Measurements from ENCODE around the gene ELP1.

DNA sequence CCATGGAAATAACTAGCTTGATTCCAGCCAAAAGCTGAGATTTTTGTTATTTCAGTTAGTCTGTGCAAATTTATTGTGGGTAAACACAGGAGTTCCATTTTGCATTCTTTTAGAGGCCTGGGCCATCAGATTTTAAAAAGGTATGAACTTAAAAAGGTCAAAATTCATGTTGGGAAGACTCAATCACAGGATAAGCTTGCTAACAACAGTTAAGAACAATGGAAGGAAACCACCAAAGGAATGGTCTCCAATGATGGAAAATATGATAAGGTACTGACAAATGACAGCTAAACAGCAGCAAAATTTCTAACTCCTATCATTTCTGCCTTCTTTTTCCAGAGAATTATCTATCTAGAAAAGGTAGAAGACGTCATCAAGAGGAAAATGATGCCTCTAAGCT lies 16.2 kb upstream of the ELP1 start:
- TF ChIP-seq, protein P1, sequence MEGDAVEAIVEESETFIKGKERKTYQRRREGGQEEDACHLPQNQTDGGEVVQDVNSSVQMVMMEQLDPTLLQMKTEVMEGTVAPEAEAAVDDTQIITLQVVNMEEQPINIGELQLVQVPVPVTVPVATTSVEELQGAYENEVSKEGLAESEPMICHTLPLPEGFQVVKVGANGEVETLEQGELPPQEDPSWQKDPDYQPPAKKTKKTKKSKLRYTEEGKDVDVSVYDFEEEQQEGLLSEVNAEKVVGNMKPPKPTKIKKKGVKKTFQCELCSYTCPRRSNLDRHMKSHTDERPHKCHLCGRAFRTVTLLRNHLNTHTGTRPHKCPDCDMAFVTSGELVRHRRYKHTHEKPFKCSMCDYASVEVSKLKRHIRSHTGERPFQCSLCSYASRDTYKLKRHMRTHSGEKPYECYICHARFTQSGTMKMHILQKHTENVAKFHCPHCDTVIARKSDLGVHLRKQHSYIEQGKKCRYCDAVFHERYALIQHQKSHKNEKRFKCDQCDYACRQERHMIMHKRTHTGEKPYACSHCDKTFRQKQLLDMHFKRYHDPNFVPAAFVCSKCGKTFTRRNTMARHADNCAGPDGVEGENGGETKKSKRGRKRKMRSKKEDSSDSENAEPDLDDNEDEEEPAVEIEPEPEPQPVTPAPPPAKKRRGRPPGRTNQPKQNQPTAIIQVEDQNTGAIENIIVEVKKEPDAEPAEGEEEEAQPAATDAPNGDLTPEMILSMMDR (IDR thresholded peaks at IDR 0.05), result no peak
- TF ChIP-seq EP300 (IDR thresholded peaks at IDR 0.05) (no peak), POLR2A (IDR thresholded peaks at IDR 0.05) (no peak)
